CD4-positive, CD25-positive, alpha-beta regulatory T cell (primary cell): ENCODE measurements around the gene CDC42EP1. TPM values are rescaled to one million over a fixed set of nuclear protein-coding genes. Genes with fewer than 3 reads are reported as not detected.
A peak's percentile ranks its signal among the peaks of the same experiment; 100 is the strongest.
"Not testable (repeated sequence)": the region's sequence is repeated elsewhere in the genome, so short reads cannot be mapped to it uniquely, and the experiment has no call there.

Experiments
- ATAC-seq, 2 donors: fragments of 150-1000 bp; cut with Tn5 transposase; one replicate each; pipeline ENCODE4 v1.10.0; 2021; ENCODE audit warnings: low read depth in 2 of 2, moderate number of reproducible peaks in 2 of 2, moderate library complexity in 1 of 2
- DNase-seq, 3 donors: peaks; one replicate each; pipeline versions ENCODE4 v3.0.0 to v3.0.0-alpha.2; 2012 to 2022; ENCODE audit warnings: mixed read lengths in 1 of 3
- H3K27ac ChIP-seq: one replicate; pipeline ENCODE4 v1.7.0; 2013; ENCODE audit warnings: mild to moderate bottlenecking, low read length; ENCODE audit not compliant: insufficient read depth, poor library complexity, severe bottlenecking
- H3K27me3 ChIP-seq: one replicate; pipeline ENCODE4 v1.7.0; 2013; ENCODE audit warnings: low read length; ENCODE audit not compliant: control insufficient read depth, insufficient read depth
- H3K36me3 ChIP-seq: one replicate; pipeline ENCODE4 v1.7.0; 2013; ENCODE audit warnings: mild to moderate bottlenecking, low read length, moderate library complexity; ENCODE audit not compliant: control insufficient read depth, insufficient read depth
- H3K4me1 ChIP-seq: 2 replicates; pipeline ENCODE4 v1.7.0; 2013; ENCODE audit warnings: mild to moderate bottlenecking, low read length; ENCODE audit not compliant: insufficient read depth, control insufficient read depth, poor library complexity, severe bottlenecking
- H3K4me3 ChIP-seq: one replicate; pipeline ENCODE4 v1.7.0; 2013; ENCODE audit warnings: low read depth, mild to moderate bottlenecking, low read length, moderate library complexity
- H3K9me3 ChIP-seq, 2 experiments: 1 replicate in 1 of 2; 2 replicates in 1 of 2; pipeline ENCODE4 v1.7.0; 2013; ENCODE audit warnings: low read length in 2 of 2, mild to moderate bottlenecking in 1 of 2, moderate library complexity in 1 of 2; ENCODE audit not compliant: control insufficient read depth in 2 of 2
- H3K27ac Mint-ChIP-seq, 3 donors: one replicate each; pipeline ENCODE4 v1.8.0; 2020 to 2022; ENCODE audit warnings: mild to moderate bottlenecking in 3 of 3, mixed read lengths in 3 of 3, moderate library complexity in 2 of 3
- H3K27me3 Mint-ChIP-seq: one replicate; pipeline ENCODE4 v1.8.0; 2022; ENCODE audit warnings: mild to moderate bottlenecking, mixed read lengths
- H3K36me3 Mint-ChIP-seq: one replicate; pipeline ENCODE4 v1.8.0; 2020; ENCODE audit warnings: mixed read lengths
- H3K4me1 Mint-ChIP-seq, 4 donors: one replicate each; pipeline ENCODE4 v1.8.0; 2020 to 2022; ENCODE audit warnings: mixed read lengths in 4 of 4, mild to moderate bottlenecking in 1 of 4
- H3K4me3 Mint-ChIP-seq, 4 donors: one replicate each; pipeline ENCODE4 v1.8.0; 2020 to 2022; ENCODE audit warnings: mild to moderate bottlenecking in 4 of 4, mixed read lengths in 4 of 4, moderate library complexity in 3 of 4
- H3K9me3 Mint-ChIP-seq, 7 donors: one replicate each; pipeline ENCODE4 v1.8.0; 2020 to 2022; ENCODE audit warnings: mixed read lengths in 7 of 7, mild to moderate bottlenecking in 3 of 7, moderate library complexity in 2 of 7
- polyA plus RNA-seq, 4 donors: library from polyadenylated mRNA; unstranded; fragments of 300-500 nt; fragmentation: Illumina TruSeq; gene quantifications; one replicate each; pipeline ENCODE4 v1.2.3, GENCODE V29; 2021
- total RNA-seq: library from RNA; stranded (reverse); gene quantifications from one replicate; pipeline ENCODE4 v1.2.3, GENCODE V29; 2022

Gene CDC42EP1
- total and polyA plus RNA-seq, 5 donors from 2014 or later = not detected

DNA sequence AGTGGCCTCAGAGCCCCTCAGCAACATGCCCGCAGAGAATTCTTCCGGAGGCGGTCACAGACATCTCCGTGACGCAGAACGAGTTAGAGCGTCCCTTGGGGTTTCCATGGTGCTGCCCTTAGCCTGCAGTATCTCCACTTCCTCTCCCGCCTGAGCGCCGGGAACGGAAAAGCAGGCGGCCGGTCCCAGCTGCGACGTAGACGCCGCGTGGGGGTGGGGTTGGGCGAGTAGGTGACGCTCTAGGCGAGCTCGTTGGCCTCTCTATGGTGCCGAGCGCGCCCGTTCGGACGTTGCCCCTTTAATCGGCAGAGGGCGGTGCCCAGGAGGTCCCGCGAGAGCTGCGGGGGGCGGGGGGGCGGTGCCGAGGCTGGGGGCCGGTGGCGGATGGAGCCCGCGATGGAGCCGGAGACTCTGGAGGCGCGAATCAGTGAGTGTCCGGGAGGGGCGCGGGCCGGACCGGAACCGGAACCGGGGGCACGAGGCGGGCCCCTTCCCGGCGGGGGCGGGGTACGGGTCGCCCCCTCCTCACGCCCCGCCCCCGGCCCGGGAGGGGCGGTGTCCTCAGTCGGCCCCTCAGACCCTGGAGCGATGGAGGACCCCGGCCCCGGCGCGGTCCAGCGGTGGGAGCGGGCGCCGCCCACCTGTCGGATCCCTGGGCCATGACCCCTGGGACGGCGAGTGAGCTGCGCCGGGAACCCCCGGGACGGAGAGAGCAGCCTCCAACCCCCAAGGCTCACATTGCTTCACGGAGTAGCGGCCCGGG, 48.4 kb downstream of the CDC42EP1 start, which contains the start of gene GGA1:
GGA1 (plus strand) TSS at position 358 of the 763 bp plus-strand sequence; CDS start at position 385, 27 bp downstream.
- peaks cover 55% of the 10 kb centered on the region for H3K4me1 ChIP-seq

GRCh38 chr22:37609240-37610152, 49.2 kb downstream of the CDC42EP1 start:
- H3K27me3 Mint-ChIP-seq = peaks cover 7% of the 10 kb centered on the region
- Histone ChIP-seq H3K27me3 (no peaks in the 10 kb centered on the region), H3K9me3 (no peaks in the 10 kb centered on the region), H3K27ac (peak overlapping the region; percentile 97), H3K4me3 (peak overlapping the region; percentile 68), H3K4me1 (peaks cover 48% of the 10 kb centered on the region), H3K36me3 (no peaks in the 10 kb centered on the region)
- no peaks in the 10 kb centered on the region for H3K36me3 Mint-ChIP-seq
- H3K9me3 Mint-ChIP-seq = peaks cover 0 to 3% (median 0%) of the 10 kb centered on the region in 7 donors
- peak overlapping the region; percentile 95 to 99 (median 98) for H3K27ac Mint-ChIP-seq
- DNase-seq (peak in 1 of 3 donors; percentile 47), ATAC-seq (no peak)
- H3K4me1 Mint-ChIP-seq = peaks cover 5 to 60% (median 39%) of the 10 kb centered on the region in 4 donors
- H3K4me3 Mint-ChIP-seq = peak overlapping the region; percentile 85 to 98 (median 92)

More for the DNA sequence above, 48.4 kb downstream of the CDC42EP1 start, which contains the start of gene GGA1:
- DNase-seq (peak; percentile 97 to 99 (median 97)), ATAC-seq (peak; percentile 80 to 83)
- H3K27ac ChIP-seq = peak within 1 kb of the TSS; percentile 97
- Mint-ChIP-seq H3K27ac (peak within 1 kb of the TSS; percentile 95 to 99 (median 98)), H3K27me3 (peaks cover 7% of the 10 kb centered on the region), H3K4me1 (peaks cover 5 to 66% (median 42%) of the 10 kb centered on the region in 4 donors), H3K36me3 (no peaks in the 10 kb centered on the region), H3K4me3 (peak within 1 kb of the TSS; percentile 85 to 98 (median 94)), H3K9me3 (peaks cover 0 to 3% (median 0%) of the 10 kb centered on the region in 7 donors)
- H3K4me3 ChIP-seq = peak within 1 kb of the TSS; percentile 69
- no peaks in the 10 kb centered on the region for H3K9me3 ChIP-seq
- H3K36me3 ChIP-seq = no peaks in the 10 kb centered on the region
- H3K27me3 ChIP-seq = no peaks in the 10 kb centered on the region

DNA sequence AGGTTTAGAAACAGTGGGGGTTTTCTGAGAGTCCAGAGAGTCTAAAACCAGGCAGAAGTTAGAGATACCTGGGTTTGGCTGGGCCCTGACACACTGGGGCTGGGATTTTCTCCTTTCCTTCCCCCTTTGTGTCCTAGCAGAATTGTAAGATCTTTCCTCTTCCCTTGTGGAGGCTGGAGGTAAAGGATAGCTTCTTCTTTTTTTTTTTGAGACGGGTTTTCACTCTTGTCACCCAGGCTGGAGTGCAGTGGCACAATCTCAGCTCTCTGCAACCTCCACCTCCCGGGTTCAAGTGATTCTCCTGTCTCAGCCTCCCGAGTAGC, 49.8 kb downstream of the CDC42EP1 start:
- not testable (repeated sequence) for H3K27me3 Mint-ChIP-seq, H3K27me3 ChIP-seq, H3K9me3 Mint-ChIP-seq, H3K36me3 Mint-ChIP-seq, H3K9me3 ChIP-seq, ATAC-seq, H3K36me3 ChIP-seq, DNase-seq
- Mint-ChIP-seq H3K4me1 (peaks cover 5 to 54% (median 34%) of the 10 kb centered on the region in 4 donors), H3K4me3 (peak overlapping the region; percentile 85 to 98 (median 92)), H3K27ac (peak overlapping the region; percentile 95 to 99 (median 98))
- Histone ChIP-seq H3K27ac (peak overlapping the region; percentile 97), H3K4me1 (peaks cover 42% of the 10 kb centered on the region), H3K4me3 (peak overlapping the region; percentile 68)

DNA sequence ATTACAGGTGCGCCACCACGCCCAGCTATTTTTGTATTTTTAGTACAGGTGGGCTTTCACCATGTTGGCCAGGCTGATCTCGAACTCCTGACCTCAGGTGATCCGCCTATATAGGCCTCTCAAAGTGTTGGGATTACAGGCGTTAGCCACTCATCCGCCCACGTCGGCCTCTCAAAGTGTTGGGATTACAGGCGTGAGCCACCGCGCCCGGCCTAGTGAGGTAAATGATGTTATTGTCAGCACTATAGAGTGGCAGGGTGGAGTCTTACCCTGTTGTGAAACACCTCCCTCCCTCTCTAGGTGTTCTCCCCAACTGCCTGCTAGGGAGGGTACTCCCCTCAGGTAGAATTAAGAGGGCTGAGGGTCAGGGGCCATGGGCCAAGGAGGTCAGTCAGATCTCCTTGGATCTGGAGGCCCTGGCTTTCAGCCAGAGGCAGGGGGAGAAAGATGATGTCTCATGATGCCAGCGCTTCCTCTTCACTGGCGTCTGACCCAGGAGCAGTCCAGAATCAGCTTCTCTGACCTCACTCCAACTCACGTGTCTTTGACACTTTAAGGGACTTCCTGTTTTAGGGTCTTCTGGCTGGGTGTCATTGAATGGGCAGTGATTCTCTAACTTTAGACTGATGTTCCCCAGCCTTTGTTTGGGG, 50.3 kb downstream of the CDC42EP1 start:
- no peak overlapping the region for H3K4me3 ChIP-seq
- Mint-ChIP-seq H3K4me3 (peak overlapping the region; percentile 85 to 98 (median 92)), H3K36me3 (no peaks in the 10 kb centered on the region), H3K4me1 (peaks cover 2 to 49% (median 30%) of the 10 kb centered on the region in 4 donors), H3K27ac (peak overlapping the region; percentile 52 to 95 (median 62)), H3K9me3 (peaks cover 0 to 1% (median 0%) of the 10 kb centered on the region in 7 donors), H3K27me3 (peaks cover 7% of the 10 kb centered on the region)
- H3K4me1 ChIP-seq = peaks cover 37% of the 10 kb centered on the region
- H3K36me3 ChIP-seq = peaks cover 2% of the 10 kb centered on the region
- ATAC-seq (no peak), DNase-seq (no peak)
- H3K9me3 ChIP-seq = no peaks in the 10 kb centered on the region
- H3K27me3 ChIP-seq = no peaks in the 10 kb centered on the region
- H3K27ac ChIP-seq = no peak overlapping the region

- Mint-ChIP-seq H3K27me3 (peaks cover 7% of the 10 kb centered on the region), H3K36me3 (no peaks in the 10 kb centered on the region), H3K27ac (peak overlapping the region in 2 of 3 donors; percentile 62 to 95), H3K4me1 (peaks cover 0 to 43% (median 25%) of the 10 kb centered on the region in 4 donors), H3K4me3 (peak overlapping the region in 3 of 4 donors; percentile 15 to 85 (median 81)), H3K9me3 (peaks cover 0 to 1% (median 0%) of the 10 kb centered on the region in 7 donors)
- peaks cover 2% of the 10 kb centered on the region for H3K36me3 ChIP-seq
- no peaks in the 10 kb centered on the region for H3K9me3 ChIP-seq
- H3K4me1 ChIP-seq = peaks cover 34% of the 10 kb centered on the region
- no peaks in the 10 kb centered on the region for H3K27me3 ChIP-seq
- no peak overlapping the region for H3K4me3 ChIP-seq
- DNase-seq = no peak
- no peak overlapping the region for H3K27ac ChIP-seq
- ATAC-seq = no peak
Measured at GRCh38 chr22:37611207-37611606, 50.9 kb downstream of the CDC42EP1 start.

GRCh38 chr22:37616201-37617083, 56.2 kb downstream of the CDC42EP1 start:
- Mint-ChIP-seq H3K27ac (no peak overlapping the region), H3K36me3 (peaks cover 4% of the 10 kb centered on the region), H3K9me3 (no peaks in the 10 kb centered on the region), H3K4me1 (peaks cover 0 to 4% (median 1%) of the 10 kb centered on the region in 4 donors), H3K4me3 (no peak overlapping the region), H3K27me3 (no peaks in the 10 kb centered on the region)
- ATAC-seq = no peak
- no peaks in the 10 kb centered on the region for H3K9me3 ChIP-seq
- no peak overlapping the region for H3K27ac ChIP-seq
- no peaks in the 10 kb centered on the region for H3K4me1 ChIP-seq
- DNase-seq = no peak
- H3K27me3 ChIP-seq = no peaks in the 10 kb centered on the region
- H3K4me3 ChIP-seq = no peak overlapping the region
- peaks cover 29% of the 10 kb centered on the region for H3K36me3 ChIP-seq
